PFSK-1 (cell line): Measurements from ENCODE around the gene MAGI1.

Experiments
- POLR2AphosphoS5 ChIP-seq: IDR thresholded peaks from 2 replicates; pipeline ENCODE4 v1.6.1; 2012; ENCODE audit warnings: low read depth, mild to moderate bottlenecking, control low read depth, low read length, moderate library complexity
- TAF1 ChIP-seq: IDR thresholded peaks from 2 replicates; pipeline ENCODE4 v1.6.1; 2012; ENCODE audit warnings: low read length, control low read depth, borderline replicate concordance; ENCODE audit not compliant: insufficient read depth

GRCh38 chr3:65875393-65876027 is 163.2 kb downstream of the MAGI1 start:
- no peak for TF ChIP-seq TAF1
- no peak for TF ChIP-seq POLR2AphosphoS5
